ENCODE measurements around the gene SLC17A1.
"Not testable (repeated sequence)": the region's sequence is repeated elsewhere in the genome, so short reads cannot be mapped to it uniquely, and the experiment has no call there.

The SLC17A1 gene

GRCh38 chr6:25757936-25758642, 73.8 kb downstream of the SLC17A1 start:
- Mint-ChIP-seq H3K36me3 (ENCODE audit: low read depth) (no peaks in the 10 kb centered on the region), H3K27me3 (no peaks in the 10 kb centered on the region), H3K4me1 (ENCODE audit: low read depth) (no peaks in the 10 kb centered on the region), H3K27ac (no peak overlapping the region), H3K9me3 (no peaks in the 10 kb centered on the region), H3K4me3 (no peak overlapping the region)
- intact Hi-C loops (cut with micrococcal nuclease), result no loop called here

DNA sequence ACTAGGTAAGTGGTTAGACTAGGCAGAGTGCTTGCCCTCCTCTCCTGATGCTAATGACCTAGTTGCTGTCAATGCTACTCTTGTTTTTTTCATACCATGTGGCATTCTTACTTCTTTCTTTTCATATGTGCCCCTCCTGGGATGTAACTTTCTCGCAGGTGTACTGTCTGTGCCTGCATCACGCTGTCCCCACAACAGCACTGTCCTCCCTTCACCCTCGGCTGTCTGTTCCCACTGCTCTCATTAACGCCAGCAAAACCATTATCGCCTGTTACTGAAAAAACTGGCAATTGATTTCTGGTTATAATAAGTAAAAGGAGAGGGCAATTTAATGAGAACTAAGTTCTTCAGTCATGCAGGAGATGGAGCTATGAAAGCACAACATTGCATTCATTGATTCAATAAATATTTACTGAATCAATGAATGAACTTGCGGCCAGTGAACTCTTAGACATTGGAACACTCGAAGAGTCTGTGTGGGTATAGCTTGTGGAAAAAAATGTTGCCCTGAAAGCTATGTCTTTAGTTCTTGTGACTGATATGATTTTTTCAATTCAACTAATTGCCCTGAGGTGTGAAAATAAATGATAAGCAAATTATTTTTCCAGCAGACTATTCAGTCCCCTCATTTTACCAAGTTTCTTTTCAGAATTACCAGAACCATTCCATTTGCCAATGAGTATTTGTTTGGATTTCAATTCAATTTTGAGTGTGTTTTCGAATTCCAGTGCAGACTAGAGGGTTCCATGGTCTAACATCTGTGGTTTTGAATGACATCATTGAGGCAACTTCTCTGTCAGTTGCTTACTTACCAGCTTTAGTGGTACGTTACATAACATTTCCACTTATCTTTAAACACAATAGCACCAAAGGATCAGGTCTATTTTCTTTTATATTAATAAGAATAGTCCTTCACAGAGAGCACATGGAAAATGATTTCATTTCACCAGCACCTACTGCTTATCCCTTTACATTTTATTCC, 75.2 kb downstream of the SLC17A1 start:
- Mint-ChIP-seq H3K27me3 (no peaks in the 10 kb centered on the region), H3K4me3 (no peak overlapping the region), H3K9me3 (no peaks in the 10 kb centered on the region), H3K4me1 (ENCODE audit: low read depth) (no peaks in the 10 kb centered on the region), H3K36me3 (ENCODE audit: low read depth) (no peaks in the 10 kb centered on the region), H3K27ac (no peak overlapping the region)
- intact Hi-C loops (cut with micrococcal nuclease), result no loop called here

DNA sequence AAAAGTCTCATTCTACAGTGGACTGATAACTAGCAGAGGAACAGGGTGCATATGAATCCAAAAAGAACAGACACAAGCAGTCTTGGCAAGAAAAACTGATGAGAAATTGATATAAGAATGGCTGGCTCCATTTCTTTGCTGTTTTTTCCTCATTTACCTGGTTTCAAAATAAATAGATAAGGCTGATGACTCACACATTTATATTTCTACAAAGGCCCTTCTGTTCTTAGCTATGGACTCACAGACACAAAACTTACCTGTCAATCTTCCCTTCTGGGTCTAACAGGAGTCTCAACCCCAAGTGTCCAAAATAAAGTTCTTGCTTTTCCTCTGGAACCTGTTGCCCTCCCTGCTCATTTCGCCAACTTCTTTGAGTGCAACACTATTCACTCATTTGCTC, 76.4 kb downstream of the SLC17A1 start:
- Mint-ChIP-seq H3K27me3 (no peaks in the 10 kb centered on the region), H3K27ac (no peak overlapping the region), H3K36me3 (ENCODE audit: low read depth) (no peaks in the 10 kb centered on the region), H3K4me3 (no peak overlapping the region), H3K9me3 (no peaks in the 10 kb centered on the region), H3K4me1 (ENCODE audit: low read depth) (peaks cover under 1% of the 10 kb centered on the region)
- intact Hi-C loops (cut with micrococcal nuclease), result no loop called here

- Mint-ChIP-seq H3K9me3 (no peaks in the 10 kb centered on the region), H3K4me3 (no peak within 1 kb of the TSS), H3K4me1 (ENCODE audit: low read depth) (peaks cover 5% of the 10 kb centered on the region), H3K27me3 (no peaks in the 10 kb centered on the region), H3K36me3 (ENCODE audit: low read depth) (no peaks in the 10 kb centered on the region), H3K27ac (no peak within 1 kb of the TSS)
- intact Hi-C loops (cut with micrococcal nuclease), result no loop called here
Measured at GRCh38 chr6:25754535-25754934, 77.3 kb downstream of the SLC17A1 start, which contains the start of gene SLC17A4. TSS of gene SLC17A4 (plus strand) at chr6:25754742. CDS start at chr6:25761963, 7,221 bp downstream.

DNA sequence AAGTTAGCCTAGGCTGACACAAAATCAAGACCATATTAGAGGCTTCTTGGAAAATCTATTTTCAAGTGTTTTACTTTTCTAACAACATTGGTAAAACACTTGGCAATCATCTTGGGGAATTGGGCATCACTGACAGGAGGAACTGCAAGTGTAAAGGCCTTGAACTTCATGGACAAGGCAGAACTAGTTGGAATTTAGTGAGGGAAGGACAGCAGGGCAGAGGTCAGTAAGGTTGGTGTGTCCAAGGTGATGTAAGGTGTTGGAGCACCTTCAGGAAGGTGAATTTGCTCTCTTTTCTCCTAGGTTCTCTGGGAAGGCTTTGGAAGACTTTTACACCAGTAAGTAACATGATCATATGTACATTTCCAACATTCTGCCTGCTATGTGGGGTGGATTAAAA, 78.8 kb downstream of the SLC17A1 start:
- Mint-ChIP-seq H3K27me3 (no peaks in the 10 kb centered on the region), H3K36me3 (ENCODE audit: low read depth) (no peaks in the 10 kb centered on the region), H3K27ac (no peak overlapping the region), H3K9me3 (no peaks in the 10 kb centered on the region), H3K4me1 (ENCODE audit: low read depth) (peaks cover 5% of the 10 kb centered on the region), H3K4me3 (no peak overlapping the region)
- intact Hi-C loops (cut with micrococcal nuclease), result no loop called here

- intact Hi-C loops (cut with micrococcal nuclease), result no loop called here
- Mint-ChIP-seq H3K9me3 (no peaks in the 10 kb centered on the region), H3K36me3 (ENCODE audit: low read depth) (no peaks in the 10 kb centered on the region), H3K4me1 (ENCODE audit: low read depth) (peaks cover 5% of the 10 kb centered on the region), H3K27ac (no peak overlapping the region), H3K27me3 (no peaks in the 10 kb centered on the region), H3K4me3 (no peak overlapping the region)
Measured at GRCh38 chr6:25750906-25751305, 80.9 kb downstream of the SLC17A1 start.

DNA sequence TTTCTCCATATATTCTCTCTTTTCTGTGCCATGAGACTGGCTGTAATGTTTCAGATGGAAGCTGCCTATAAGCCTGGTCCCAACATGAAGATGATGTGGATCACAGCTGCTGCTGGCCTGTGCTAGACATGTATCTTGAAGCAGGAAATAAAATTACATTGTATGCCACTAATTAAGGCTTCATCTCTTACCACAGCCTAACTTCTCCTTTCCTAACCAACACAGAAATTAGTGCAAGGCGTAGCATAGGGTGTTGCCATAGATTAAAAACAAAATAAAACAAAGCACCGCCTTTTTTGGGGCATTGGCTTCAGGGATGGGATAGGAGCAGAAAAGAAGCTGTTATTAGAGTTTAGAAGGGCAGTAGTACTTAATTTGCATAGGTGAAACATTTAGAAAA, 82.0 kb downstream of the SLC17A1 start:
- H3K9me3 Mint-ChIP-seq, result no peaks in the 10 kb centered on the region
- no peaks in the 10 kb centered on the region for H3K36me3 Mint-ChIP-seq (ENCODE audit: low read depth)
- H3K27me3 Mint-ChIP-seq, result no peaks in the 10 kb centered on the region
- H3K27ac Mint-ChIP-seq, result no peak overlapping the region
- peaks cover 5% of the 10 kb centered on the region for H3K4me1 Mint-ChIP-seq (ENCODE audit: low read depth)
- no peak overlapping the region for H3K4me3 Mint-ChIP-seq
- intact Hi-C loops (cut with micrococcal nuclease), result no loop called here

- H3K4me3 Mint-ChIP-seq; H3K36me3 Mint-ChIP-seq (ENCODE audit: low read depth); H3K27ac Mint-ChIP-seq; H3K27me3 Mint-ChIP-seq; H3K9me3 Mint-ChIP-seq; intact Hi-C loops (cut with micrococcal nuclease); H3K4me1 Mint-ChIP-seq (ENCODE audit: low read depth): not testable (repeated sequence)
Measured at GRCh38 chr6:25748601-25749517, 83.0 kb downstream of the SLC17A1 start.

- H3K27me3 Mint-ChIP-seq, result no peaks in the 10 kb centered on the region
- intact Hi-C loops (cut with micrococcal nuclease), result no loop called here
- H3K36me3 Mint-ChIP-seq (ENCODE audit: low read depth), result no peaks in the 10 kb centered on the region
- H3K27ac Mint-ChIP-seq, result no peak overlapping the region
- peaks cover 5% of the 10 kb centered on the region for H3K4me1 Mint-ChIP-seq (ENCODE audit: low read depth)
- no peak overlapping the region for H3K4me3 Mint-ChIP-seq
- no peaks in the 10 kb centered on the region for H3K9me3 Mint-ChIP-seq
Measured at GRCh38 chr6:25748049-25748448, 83.8 kb downstream of the SLC17A1 start.

DNA sequence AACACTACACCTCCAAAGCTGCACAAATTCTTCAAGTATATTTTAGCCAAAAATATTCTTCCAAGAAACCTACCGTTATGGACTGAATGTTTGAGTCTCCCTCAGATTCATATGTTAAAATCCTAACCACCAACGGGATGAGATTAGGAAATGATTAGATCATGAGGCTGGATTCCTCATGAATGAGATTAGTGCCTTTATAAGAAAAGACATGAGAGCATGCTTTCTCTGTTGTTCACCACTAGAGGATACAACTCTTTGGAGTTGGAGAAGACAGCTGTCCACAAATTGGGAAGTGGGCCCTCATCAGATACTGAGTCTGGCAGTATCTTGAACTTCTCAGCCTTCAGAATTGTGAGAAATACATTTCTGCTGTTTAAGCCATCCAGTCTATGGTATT, 84.4 kb downstream of the SLC17A1 start:
- H3K36me3 Mint-ChIP-seq (ENCODE audit: low read depth), result no peaks in the 10 kb centered on the region
- H3K4me1 Mint-ChIP-seq (ENCODE audit: low read depth), result peaks cover 5% of the 10 kb centered on the region
- intact Hi-C loops (cut with micrococcal nuclease), result no loop called here
- no peak overlapping the region for H3K4me3 Mint-ChIP-seq
- no peaks in the 10 kb centered on the region for H3K27me3 Mint-ChIP-seq
- no peaks in the 10 kb centered on the region for H3K9me3 Mint-ChIP-seq
- no peak overlapping the region for H3K27ac Mint-ChIP-seq

GRCh38 chr6:25746968-25747367, 84.9 kb downstream of the SLC17A1 start:
- Mint-ChIP-seq H3K4me3 (no peak overlapping the region), H3K36me3 (ENCODE audit: low read depth) (no peaks in the 10 kb centered on the region), H3K27me3 (no peaks in the 10 kb centered on the region), H3K27ac (no peak overlapping the region), H3K4me1 (ENCODE audit: low read depth) (peaks cover 5% of the 10 kb centered on the region), H3K9me3 (no peaks in the 10 kb centered on the region)
- intact Hi-C loops (cut with micrococcal nuclease), result no loop called here

- Mint-ChIP-seq H3K9me3 (no peaks in the 10 kb centered on the region), H3K4me3 (no peak overlapping the region), H3K4me1 (ENCODE audit: low read depth) (peaks cover 5% of the 10 kb centered on the region), H3K27ac (no peak overlapping the region), H3K27me3 (no peaks in the 10 kb centered on the region), H3K36me3 (ENCODE audit: low read depth) (no peaks in the 10 kb centered on the region)
- intact Hi-C loops (cut with micrococcal nuclease), result no loop called here
Measured at GRCh38 chr6:25745836-25746235, 86.0 kb downstream of the SLC17A1 start.

GRCh38 chr6:25743868-25744267, 88.0 kb downstream of the SLC17A1 start:
- intact Hi-C loops (cut with micrococcal nuclease), result no loop called here
- H3K9me3 Mint-ChIP-seq, result no peaks in the 10 kb centered on the region
- H3K4me1 Mint-ChIP-seq (ENCODE audit: low read depth), result no peaks in the 10 kb centered on the region
- no peak overlapping the region for H3K27ac Mint-ChIP-seq
- H3K27me3 Mint-ChIP-seq, result no peaks in the 10 kb centered on the region
- no peaks in the 10 kb centered on the region for H3K36me3 Mint-ChIP-seq (ENCODE audit: low read depth)
- H3K4me3 Mint-ChIP-seq, result no peak overlapping the region
